Neural cell (in vitro differentiated cells): ENCODE measurements around the gene MCM9. TPM values are rescaled to one million over a fixed set of nuclear protein-coding genes. Genes with fewer than 3 reads are reported as not detected.

Experiments
- H2AFZ ChIP-seq: fragments of 200-600, 300-800 bp; sonication (generic), shearing (Covaris generic); 2 replicates; pipeline ENCODE4 v1.6.0; 2014; ENCODE audit warnings: low read depth, mild to moderate bottlenecking, antibody characterized with exemption, low read length, moderate library complexity
- H3F3A ChIP-seq: fragments of 200-600 bp; shearing (Covaris generic); 2 replicates; pipeline ENCODE4 v1.6.1; 2016; ENCODE audit warnings: mild to moderate bottlenecking, moderate library complexity, mixed read lengths, antibody characterized with exemption, low read length; ENCODE audit not compliant: insufficient read depth, poor library complexity, severe bottlenecking
- H3K27ac ChIP-seq: fragments of 200-600, 300-800 bp; sonication (generic), shearing (Covaris generic); 2 replicates; pipeline ENCODE4 v1.5.1; 2014; ENCODE audit warnings: mild to moderate bottlenecking, low read length, moderate library complexity
- H3K27me3 ChIP-seq: fragments of 300-800, 200-600 bp; sonication (generic), shearing (Covaris generic); 2 replicates; pipeline ENCODE4 v1.6.0; 2014; ENCODE audit warnings: mild to moderate bottlenecking, low read depth, low read length, moderate library complexity; ENCODE audit not compliant: insufficient read depth
- H3K36me3 ChIP-seq: fragments of 300-800, 200-600 bp; sonication (generic), shearing (Covaris generic); 2 replicates; pipeline ENCODE4 v1.5.1; 2014; ENCODE audit warnings: mild to moderate bottlenecking, antibody characterized with exemption, low read length, moderate library complexity; ENCODE audit not compliant: insufficient read depth
- H3K4me2 ChIP-seq: fragments of 300-800, 200-600 bp; sonication (generic), shearing (Covaris generic); 2 replicates; pipeline ENCODE4 v1.6.0; 2014; ENCODE audit warnings: mild to moderate bottlenecking, low read length
- H3K4me3 ChIP-seq: fragments of 300-800, 200-600 bp; sonication (generic), shearing (Covaris generic); 2 replicates; pipeline ENCODE4 v1.5.1; 2014; ENCODE audit warnings: mild to moderate bottlenecking, low read length, moderate library complexity
- H3K79me2 ChIP-seq: fragments of 200-600 bp; shearing (Covaris generic); replicated peaks from 2 replicates; pipeline ENCODE4 v1.6.0; 2014; ENCODE audit warnings: mild to moderate bottlenecking, low read length, moderate library complexity; ENCODE audit not compliant: insufficient read depth
- H3K9ac ChIP-seq: fragments of 300-800, 200-600 bp; sonication (generic), shearing (Covaris generic); 2 replicates; pipeline ENCODE4 v1.6.1; 2016; ENCODE audit warnings: mild to moderate bottlenecking, low read length, mixed read lengths
- H3K9me2 ChIP-seq: fragments of 200-600 bp; shearing (Covaris generic); 2 replicates; pipeline ENCODE4 v1.6.1; 2016; ENCODE audit warnings: mild to moderate bottlenecking, low read length, mixed read lengths; ENCODE audit not compliant: insufficient read depth
- H3K9me3 ChIP-seq: fragments of 200-600, 300-800 bp; sonication (generic), shearing (Covaris generic); 2 replicates; pipeline ENCODE4 v1.6.1; 2016; ENCODE audit warnings: mild to moderate bottlenecking, mixed run types, low read length, moderate library complexity, mixed read lengths
- H4K20me1 ChIP-seq: fragments of 200-600 bp; shearing (Covaris generic); 2 replicates; pipeline ENCODE4 v1.6.1; 2016; ENCODE audit warnings: mild to moderate bottlenecking, mixed run types; ENCODE audit not compliant: insufficient read depth
- CTCF ChIP-seq: fragments of 450-650 bp; IDR thresholded peaks from 2 replicates; pipeline ENCODE4 v1.5.1; 2014; ENCODE audit warnings: antibody characterized with exemption, mild to moderate bottlenecking, moderate library complexity; ENCODE audit not compliant: poor library complexity, severe bottlenecking
- EP300 ChIP-seq: fragments of 450-650 bp; conservative IDR thresholded peaks from 2 replicates; pipeline ENCODE4 v1.6.1; 2014; ENCODE audit warnings: antibody characterized with exemption, mild to moderate bottlenecking, moderate library complexity; ENCODE audit not compliant: poor library complexity, severe bottlenecking
- EZH2 ChIP-seq: fragments of 200-600, 300-800 bp; shearing (Covaris generic), sonication (generic); IDR thresholded peaks from 2 replicates; pipeline ENCODE4 v1.6.1; 2014; ENCODE audit warnings: antibody characterized with exemption, low read length, borderline replicate concordance, mild to moderate bottlenecking; ENCODE audit not compliant: insufficient read depth, poor library complexity, severe bottlenecking
- MXI1 ChIP-seq: fragments of 450-650 bp; conservative IDR thresholded peaks from 2 replicates; pipeline ENCODE4 v1.6.1; 2014; ENCODE audit warnings: antibody characterized with exemption, mild to moderate bottlenecking; ENCODE audit not compliant: poor library complexity, severe bottlenecking
- POLR2AphosphoS5 ChIP-seq: IDR thresholded peaks from 2 replicates; pipeline ENCODE4 v1.6.1; 2012
- RAD21 ChIP-seq: fragments of 450-650 bp; conservative IDR thresholded peaks from 2 replicates; pipeline ENCODE4 v1.6.1; 2014; ENCODE audit warnings: antibody characterized with exemption, mild to moderate bottlenecking, moderate library complexity
- REST ChIP-seq: IDR thresholded peaks from 2 replicates; pipeline ENCODE4 v1.6.1; 2012; ENCODE audit warnings: borderline replicate concordance
- SMC3 ChIP-seq: fragments of 450-650 bp; conservative IDR thresholded peaks from 2 replicates; pipeline ENCODE4 v1.6.1; 2014; ENCODE audit warnings: antibody characterized with exemption, mild to moderate bottlenecking, moderate library complexity; ENCODE audit not compliant: poor library complexity
- TAF1 ChIP-seq: IDR thresholded peaks from 2 replicates; pipeline ENCODE4 v1.6.1; 2012; ENCODE audit warnings: low read depth
- polyA plus RNA-seq: library from polyadenylated mRNA; depleted of rRNA; stranded (reverse); fragments of >200 nt; gene quantifications from 2 replicates; pipeline ENCODE4 v1.2.3, GENCODE V29; 2014

Gene MCM9
- polyA plus RNA-seq, 1 donor from 2014 or later = 7.8 TPM

GRCh38 chr6:118801257-118801656 is 133.7 kb downstream of the MCM9 start:
- Histone ChIP-seq H3K4me3 (no peak overlapping the region), H3K9me2 (no peaks in the 10 kb centered on the region), H2AFZ (no peak overlapping the region), H3K4me2 (no peak overlapping the region), H4K20me1 (no peaks in the 10 kb centered on the region), H3K79me2 (no peaks in the 10 kb centered on the region), H3K9me3 (no peaks in the 10 kb centered on the region), H3K36me3 (no peaks in the 10 kb centered on the region), H3K27ac (no peak overlapping the region), H3F3A (no peaks in the 10 kb centered on the region), H3K27me3 (no peaks in the 10 kb centered on the region), H3K9ac (no peak overlapping the region)
- TF ChIP-seq POLR2AphosphoS5 (no peak), EP300 (no peak), REST (no peak), MXI1 (no peak), RAD21 (no peak), TAF1 (no peak), EZH2 (no peak), SMC3 (no peak), CTCF (no peak)

GRCh38 chr6:118800394-118801071 is 134.4 kb downstream of the MCM9 start:
- TF ChIP-seq MXI1 (peak; percentile 51), TAF1 (no peak), REST (no peak), CTCF (peak; percentile 93), SMC3 (peak; percentile 92), RAD21 (peak; percentile 90), EP300 (peak; percentile 17)
- H3K4me3 ChIP-seq = peak overlapping the region; percentile 40

More at GRCh38 chr6:118800394-118801071, 134.4 kb downstream of the MCM9 start:
- no peaks in the 10 kb centered on the region for H3K9me3 ChIP-seq
- no peaks in the 10 kb centered on the region for H3K27me3 ChIP-seq
- H3K4me2 ChIP-seq = no peak overlapping the region
- peak overlapping the region; percentile 44 for H3K27ac ChIP-seq
- no peaks in the 10 kb centered on the region for H4K20me1 ChIP-seq
- H3F3A ChIP-seq = no peaks in the 10 kb centered on the region
- H3K9me2 ChIP-seq = no peaks in the 10 kb centered on the region
- H3K9ac ChIP-seq = peak overlapping the region; percentile 45
- H2AFZ ChIP-seq = peak overlapping the region; percentile 25
- no peaks in the 10 kb centered on the region for H3K36me3 ChIP-seq
- no peaks in the 10 kb centered on the region for H3K79me2 ChIP-seq
